Breast epithelium (tissue), 4 donors: ENCODE measurements around the gene KAT6B. TPM values are rescaled to one million over a fixed set of nuclear protein-coding genes. Genes with fewer than 3 reads are reported as not detected.

ENCODE experiments used
- DNase-seq, 2 donors: peaks; one replicate each; pipeline ENCODE4 v3.0.0-alpha.2; 2019; ENCODE audit warnings: low spot score in 2 of 2
- H3K27ac ChIP-seq, 2 donors: fragments of 200-600 bp; sonication (generic) in 1 of 2; one replicate each; pipeline ENCODE4 v1.5.1; 2016 to 2019; ENCODE audit warnings: mild to moderate bottlenecking in 1 of 2
- H3K27me3 ChIP-seq, 2 donors: fragments of 200-600 bp; sonication (generic) in 1 of 2; one replicate each; pipeline versions ENCODE4 v1.5.1 to v1.6.0; 2017 to 2019; ENCODE audit warnings: control low read depth in 1 of 2, mild to moderate bottlenecking in 1 of 2
- H3K36me3 ChIP-seq: fragments of 200-600 bp; one replicate; pipeline ENCODE4 v1.5.1; 2019
- H3K4me1 ChIP-seq, 2 donors: fragments of 200-600 bp; sonication (generic); one replicate each; pipeline ENCODE4 v1.5.1; 2016 to 2019; ENCODE audit warnings: control low read depth in 1 of 2
- H3K4me3 ChIP-seq, 3 donors: fragments of 200-600 bp; sonication (generic); 1 replicate in 2 of 3; 2 replicates in 1 of 3; pipeline ENCODE4 v1.5.1; 2016 to 2019; ENCODE audit warnings: mild to moderate bottlenecking in 3 of 3, moderate library complexity in 2 of 3
- H3K9me3 ChIP-seq, 2 donors: fragments of 200-600 bp; sonication (generic) in 1 of 2; one replicate each; pipeline ENCODE4 v1.5.1; 2016 to 2019; ENCODE audit warnings: control low read depth in 1 of 2
- POLR2A ChIP-seq: fragments of 450-650 bp; IDR thresholded peaks from one replicate; pipeline ENCODE4 v1.6.1; 2016; ENCODE audit warnings: antibody characterized with exemption, mild to moderate bottlenecking, moderate library complexity
- POLR2AphosphoS5 ChIP-seq, 3 donors: sonication (generic); formaldehyde crosslinking; IDR thresholded peaks; one replicate each; pipeline ENCODE4 v1.6.1; 2017; ENCODE audit warnings: antibody characterized with exemption in 3 of 3
- intact Hi-C: fragments of 100-400 bp; cut with DNase I; formaldehyde crosslinking; loops from one replicate; pipeline ENCODE4 v1.15.1; 2023; ENCODE audit warnings: low total_unique reads
- total RNA-seq, 3 donors: library from RNA; depleted of rRNA; stranded (reverse); fragments of >200 nt; gene quantifications; one replicate each; pipeline ENCODE4 v1.1.0, GENCODE V29; 2016
- TF ChIP-seq, protein P1 (sequence below), 3 donors: fragments of 450-650 bp; IDR thresholded peaks; one replicate each; pipeline ENCODE4 v1.5.1; 2016 to 2017; ENCODE audit warnings: antibody characterized with exemption in 3 of 3, mild to moderate bottlenecking in 3 of 3, moderate library complexity in 3 of 3

The KAT6B gene
- total RNA-seq, 3 donors from 2014 or later, result 46.2 to 90.3 (median 55.7) TPM

DNA sequence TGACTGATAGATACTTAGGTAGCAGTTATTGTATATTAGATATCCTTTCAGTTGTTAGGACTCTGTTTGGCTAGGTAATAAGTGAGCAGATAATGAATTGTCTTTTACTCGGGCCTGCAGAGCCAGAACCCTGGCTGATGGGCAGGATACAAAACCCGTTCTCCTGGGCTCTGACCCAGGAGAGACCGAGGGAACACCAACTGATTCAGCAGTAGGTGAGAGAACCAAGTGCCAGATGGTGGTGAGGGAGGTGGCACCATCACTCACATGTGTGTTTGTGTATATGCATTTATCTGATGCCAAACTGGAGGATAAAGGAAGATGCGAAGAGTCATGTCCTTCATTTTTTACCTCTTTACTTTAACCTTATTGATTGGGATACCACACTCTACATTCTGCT lies 169.4 kb downstream of the KAT6B start:
- intact Hi-C loops, result no loop called here
- H3K9me3 ChIP-seq, result no peaks in the 10 kb centered on the region
- TF ChIP-seq POLR2AphosphoS5 (IDR thresholded peaks at IDR 0.05) (no peak), POLR2A (no peak)
- TF ChIP-seq, protein P1, sequence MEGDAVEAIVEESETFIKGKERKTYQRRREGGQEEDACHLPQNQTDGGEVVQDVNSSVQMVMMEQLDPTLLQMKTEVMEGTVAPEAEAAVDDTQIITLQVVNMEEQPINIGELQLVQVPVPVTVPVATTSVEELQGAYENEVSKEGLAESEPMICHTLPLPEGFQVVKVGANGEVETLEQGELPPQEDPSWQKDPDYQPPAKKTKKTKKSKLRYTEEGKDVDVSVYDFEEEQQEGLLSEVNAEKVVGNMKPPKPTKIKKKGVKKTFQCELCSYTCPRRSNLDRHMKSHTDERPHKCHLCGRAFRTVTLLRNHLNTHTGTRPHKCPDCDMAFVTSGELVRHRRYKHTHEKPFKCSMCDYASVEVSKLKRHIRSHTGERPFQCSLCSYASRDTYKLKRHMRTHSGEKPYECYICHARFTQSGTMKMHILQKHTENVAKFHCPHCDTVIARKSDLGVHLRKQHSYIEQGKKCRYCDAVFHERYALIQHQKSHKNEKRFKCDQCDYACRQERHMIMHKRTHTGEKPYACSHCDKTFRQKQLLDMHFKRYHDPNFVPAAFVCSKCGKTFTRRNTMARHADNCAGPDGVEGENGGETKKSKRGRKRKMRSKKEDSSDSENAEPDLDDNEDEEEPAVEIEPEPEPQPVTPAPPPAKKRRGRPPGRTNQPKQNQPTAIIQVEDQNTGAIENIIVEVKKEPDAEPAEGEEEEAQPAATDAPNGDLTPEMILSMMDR (IDR thresholded peaks at IDR 0.05), result no peak
- DNase-seq, result no peak
- H3K36me3 ChIP-seq, result no peaks in the 10 kb centered on the region
- no peak overlapping the region for H3K4me3 ChIP-seq
- H3K27me3 ChIP-seq, result no peaks in the 10 kb centered on the region
- H3K27ac ChIP-seq, result no peak overlapping the region
- H3K4me1 ChIP-seq, result no peaks in the 10 kb centered on the region

DNA sequence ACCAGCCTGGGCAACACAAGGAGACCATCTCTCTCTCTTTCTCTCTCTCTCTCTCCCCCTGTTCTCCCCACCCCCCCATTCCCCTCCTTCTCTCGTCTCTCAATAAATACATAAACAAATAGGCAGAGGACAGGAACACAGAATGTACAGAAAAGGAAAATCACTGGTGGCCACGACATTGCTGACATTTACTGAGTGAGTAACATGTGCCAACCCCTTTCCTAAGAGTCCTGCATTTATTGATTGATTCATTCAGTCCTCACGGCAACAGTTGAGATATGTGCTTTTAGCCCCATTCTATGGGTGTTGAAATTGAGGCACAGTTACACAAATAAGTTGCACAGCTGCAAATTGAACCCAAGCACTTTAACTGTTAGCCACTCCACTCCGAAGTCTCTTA lies 170.8 kb downstream of the KAT6B start:
- H3K27ac ChIP-seq, result no peak overlapping the region
- no peak for DNase-seq
- TF ChIP-seq, protein P1 (IDR thresholded peaks at IDR 0.05), result no peak
- no peak for TF ChIP-seq POLR2A
- TF ChIP-seq POLR2AphosphoS5 (IDR thresholded peaks at IDR 0.05), result no peak
- H3K36me3 ChIP-seq, result no peaks in the 10 kb centered on the region
- intact Hi-C loops, result no loop called here
- H3K4me1 ChIP-seq, result no peaks in the 10 kb centered on the region
- no peak overlapping the region for H3K4me3 ChIP-seq
- H3K27me3 ChIP-seq, result no peaks in the 10 kb centered on the region
- no peaks in the 10 kb centered on the region for H3K9me3 ChIP-seq

- TF ChIP-seq POLR2A (no peak), POLR2AphosphoS5 (IDR thresholded peaks at IDR 0.05) (no peak)
- TF ChIP-seq, protein P1 (IDR thresholded peaks at IDR 0.05), result no peak
- no peaks in the 10 kb centered on the region for H3K4me1 ChIP-seq
- intact Hi-C loops, result no loop called here
- no peaks in the 10 kb centered on the region for H3K36me3 ChIP-seq
- no peaks in the 10 kb centered on the region for H3K9me3 ChIP-seq
- H3K27me3 ChIP-seq, result no peaks in the 10 kb centered on the region
- H3K27ac ChIP-seq, result no peak overlapping the region
- no peak overlapping the region for H3K4me3 ChIP-seq
- DNase-seq, result no peak
These were observed 174.4 kb downstream of the KAT6B start for GRCh38 chr10:75000748-75001321.

DNA sequence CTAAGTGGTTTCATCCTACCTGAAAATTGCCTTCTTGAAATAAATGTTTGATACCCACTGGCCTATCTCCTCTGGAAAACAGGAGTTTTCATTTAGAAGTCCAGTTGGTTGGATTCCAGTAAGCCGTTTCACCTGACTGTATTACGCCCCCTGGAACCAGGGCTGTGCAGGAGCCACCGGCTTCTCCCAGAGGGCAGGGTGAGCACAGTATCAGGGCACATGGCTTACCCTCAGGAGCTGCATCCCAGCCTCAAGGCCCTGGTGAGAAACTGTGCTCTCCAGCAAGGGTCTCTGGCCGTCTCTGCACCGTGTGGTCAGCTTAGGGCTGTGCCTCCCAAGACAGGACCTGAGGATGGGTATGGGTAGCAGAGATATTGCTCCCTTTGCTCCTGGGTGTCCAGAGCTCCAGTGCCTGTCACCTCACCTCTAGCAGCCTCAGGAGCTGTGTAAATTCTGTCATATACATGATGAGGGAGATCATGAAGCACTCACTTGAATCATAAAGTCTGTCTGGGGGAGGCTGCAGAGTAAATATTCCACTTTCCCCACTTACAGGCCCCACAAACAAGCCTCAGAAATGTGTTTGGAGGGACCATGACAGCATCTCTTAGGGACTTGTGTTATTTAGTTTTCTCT lies 175.4 kb downstream of the KAT6B start:
- no peaks in the 10 kb centered on the region for H3K4me1 ChIP-seq
- H3K4me3 ChIP-seq, result no peak overlapping the region
- intact Hi-C loops, result no loop called here
- no peaks in the 10 kb centered on the region for H3K27me3 ChIP-seq
- TF ChIP-seq POLR2A, result no peak
- TF ChIP-seq, protein P1 (IDR thresholded peaks at IDR 0.05), result no peak
- TF ChIP-seq POLR2AphosphoS5 (IDR thresholded peaks at IDR 0.05), result no peak
- H3K27ac ChIP-seq, result no peak overlapping the region
- no peaks in the 10 kb centered on the region for H3K9me3 ChIP-seq
- DNase-seq, result no peak
- H3K36me3 ChIP-seq, result no peaks in the 10 kb centered on the region

- H3K36me3 ChIP-seq, result no peaks in the 10 kb centered on the region
- no peak overlapping the region for H3K4me3 ChIP-seq
- H3K4me1 ChIP-seq, result no peaks in the 10 kb centered on the region
- no peaks in the 10 kb centered on the region for H3K9me3 ChIP-seq
- DNase-seq, result no peak
- intact Hi-C loops, result no loop called here
- no peaks in the 10 kb centered on the region for H3K27me3 ChIP-seq
- no peak overlapping the region for H3K27ac ChIP-seq
- TF ChIP-seq, protein P1 (IDR thresholded peaks at IDR 0.05), result no peak
- no peak for TF ChIP-seq POLR2AphosphoS5 (IDR thresholded peaks at IDR 0.05)
- no peak for TF ChIP-seq POLR2A
These were observed 175.9 kb downstream of the KAT6B start for GRCh38 chr10:75002351-75002725.
